ENCODE measurements around the gene GPD2. TPM values are rescaled to one million over a fixed set of nuclear protein-coding genes. Genes with fewer than 3 reads are reported as not detected.
A peak's percentile ranks its signal among the peaks of the same experiment; 100 is the strongest.

GPD2 gene
- polyA plus RNA-seq, 1 donor (not counting 4 experiments of a cell fraction or from before 2014, with no cell fraction given): 27.6 TPM

- no peak for TF ChIP-seq EZH2 (IDR thresholded peaks at IDR 0.05; ENCODE audit: low read length)
- no peak for TF ChIP-seq CTCF (optimal IDR thresholded peaks at IDR 0.05 in 1 of 3, IDR thresholded peaks at IDR 0.05 in 1 of 3, conservative IDR thresholded peaks at IDR 0.05 in 1 of 3; ENCODE audit: extremely low read depth in 1 of 3, insufficient read depth in 2 of 3, low read length in 3 of 3)
- H3K27ac ChIP-seq (ENCODE audit: control insufficient read depth, insufficient read depth, low read length): no peak overlapping the region
- no peaks in the 10 kb centered on the region for H3K36me3 ChIP-seq (ENCODE audit: control insufficient read depth in 2 of 2, extremely low read depth in 1 of 2, insufficient read depth in 2 of 2, low read length in 2 of 2)
- H3K4me1 ChIP-seq (ENCODE audit: control insufficient read depth, extremely low read depth, insufficient read depth, low read length): peaks cover 25% of the 10 kb centered on the region
- H3K27me3 ChIP-seq (ENCODE audit: control insufficient read depth, extremely low read depth, insufficient read depth, low read length): no peaks in the 10 kb centered on the region
- no peak overlapping the region for H3K4me2 ChIP-seq (ENCODE audit: control insufficient read depth, extremely low read depth, insufficient read depth, low read depth, low read length)
- peaks cover 51% of the 10 kb centered on the region for H3K79me2 ChIP-seq (ENCODE audit: control insufficient read depth, insufficient read depth, low read length)
- H3K9me3 ChIP-seq (ENCODE audit: control insufficient read depth, low read depth, low read length): no peaks in the 10 kb centered on the region
- DNase-seq (ENCODE audit: low read depth, low spot score): no peak
- FAIRE-seq: no peak
- dilution Hi-C loops (cut with MboI; ENCODE audit: extremely low pct_ligation_motif_present, low sequenced_read_pairs): no loop called here
- no peaks in the 10 kb centered on the region for H4K20me1 ChIP-seq (ENCODE audit: control insufficient read depth, extremely low read depth, insufficient read depth, low read length)
- H3K9me1 ChIP-seq (ENCODE audit: control insufficient read depth, extremely low read depth, insufficient read depth, low read length): no peaks in the 10 kb centered on the region
- no peak overlapping the region for H3K9ac ChIP-seq (ENCODE audit: control insufficient read depth, extremely low read depth, insufficient read depth, low read length)
- no peak overlapping the region for H3K4me3 ChIP-seq (ENCODE audit: control insufficient read depth in 2 of 3, extremely low read depth in 1 of 3, insufficient read depth in 2 of 3, low read depth in 1 of 3, low read length in 3 of 3)
- no peak overlapping the region for H2AFZ ChIP-seq (ENCODE audit: control insufficient read depth, low read length)
Observed at GRCh38 chr2:156459720-156460119, 23.5 kb downstream of the GPD2 start.

- TF ChIP-seq CTCF (optimal IDR thresholded peaks at IDR 0.05 in 1 of 3, IDR thresholded peaks at IDR 0.05 in 1 of 3, conservative IDR thresholded peaks at IDR 0.05 in 1 of 3; ENCODE audit: extremely low read depth in 1 of 3, insufficient read depth in 2 of 3, low read length in 3 of 3): no peak
- no peak for TF ChIP-seq EZH2 (IDR thresholded peaks at IDR 0.05; ENCODE audit: low read length)
- no peaks in the 10 kb centered on the region for H4K20me1 ChIP-seq (ENCODE audit: control insufficient read depth, extremely low read depth, insufficient read depth, low read length)
- H3K9ac ChIP-seq (ENCODE audit: control insufficient read depth, extremely low read depth, insufficient read depth, low read length): no peak overlapping the region
- DNase-seq (ENCODE audit: low read depth, low spot score): no peak
- H3K4me2 ChIP-seq (ENCODE audit: control insufficient read depth, extremely low read depth, insufficient read depth, low read depth, low read length): peak overlapping the region; percentile 46
- H2AFZ ChIP-seq (ENCODE audit: control insufficient read depth, low read length): no peak overlapping the region
- no peaks in the 10 kb centered on the region for H3K9me1 ChIP-seq (ENCODE audit: control insufficient read depth, extremely low read depth, insufficient read depth, low read length)
- dilution Hi-C loops (cut with MboI; ENCODE audit: extremely low pct_ligation_motif_present, low sequenced_read_pairs): no loop called here
- FAIRE-seq: no peak
- H3K36me3 ChIP-seq (ENCODE audit: control insufficient read depth in 2 of 2, extremely low read depth in 1 of 2, insufficient read depth in 2 of 2, low read length in 2 of 2): no peaks in the 10 kb centered on the region
- peaks cover 31% of the 10 kb centered on the region for H3K4me1 ChIP-seq (ENCODE audit: control insufficient read depth, extremely low read depth, insufficient read depth, low read length)
- no peaks in the 10 kb centered on the region for H3K9me3 ChIP-seq (ENCODE audit: control insufficient read depth, low read depth, low read length)
- H3K4me3 ChIP-seq (ENCODE audit: control insufficient read depth in 2 of 3, extremely low read depth in 1 of 3, insufficient read depth in 2 of 3, low read depth in 1 of 3, low read length in 3 of 3): no peak overlapping the region
- H3K79me2 ChIP-seq (ENCODE audit: control insufficient read depth, insufficient read depth, low read length): peaks cover 49% of the 10 kb centered on the region
- H3K27me3 ChIP-seq (ENCODE audit: control insufficient read depth, extremely low read depth, insufficient read depth, low read length): no peaks in the 10 kb centered on the region
- no peak overlapping the region for H3K27ac ChIP-seq (ENCODE audit: control insufficient read depth, insufficient read depth, low read length)
Observed at GRCh38 chr2:156464106-156464505, 27.9 kb downstream of the GPD2 start.

Data from keratinocyte (primary cell).